Measurements from ENCODE around the gene GPSM1.

GPSM1 gene

DNA sequence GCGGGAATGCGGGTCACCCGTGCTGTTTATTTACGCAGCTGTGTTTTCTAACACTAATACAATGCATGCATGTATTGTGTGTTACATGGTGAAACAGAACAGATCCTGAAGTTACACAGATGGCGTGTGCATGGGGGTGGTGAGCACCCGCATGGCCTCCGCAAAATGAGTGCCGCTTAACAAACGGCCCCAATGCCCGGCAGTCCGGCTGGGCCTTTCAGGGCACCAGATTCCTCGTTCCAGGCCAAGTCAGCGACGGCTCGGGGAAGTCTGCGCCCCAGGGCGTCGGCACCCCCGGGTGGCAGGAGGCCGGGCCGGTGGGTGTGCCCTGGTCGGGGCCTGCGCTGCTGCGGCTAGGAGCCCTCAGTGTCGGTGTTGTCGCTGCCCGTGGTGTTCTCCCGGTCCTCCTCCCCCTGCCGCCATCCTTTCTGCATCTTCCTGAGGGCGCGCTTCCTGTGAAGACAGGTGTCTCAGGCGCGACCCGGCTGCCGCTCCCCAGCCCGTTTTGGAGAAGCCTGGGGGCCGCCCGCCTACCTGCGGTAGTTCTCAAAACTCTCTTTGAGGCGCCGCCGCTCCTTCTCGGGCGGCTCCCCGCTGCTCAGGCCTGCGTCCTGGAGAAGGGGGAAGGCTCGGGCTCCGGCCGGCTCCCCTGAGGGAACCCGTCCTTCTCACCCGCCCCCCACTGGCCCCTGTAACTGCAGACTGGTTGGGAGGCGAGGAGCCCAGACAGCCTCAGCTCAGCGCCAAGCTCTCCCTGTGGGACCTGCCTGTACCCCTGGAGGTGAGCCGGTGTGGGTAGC lies 36.8 kb downstream of the GPSM1 start:
- no peak for DNase-seq

- DNase-seq, result no peak
Observed at GRCh38 chr9:136364942-136365774, 37.8 kb downstream of the GPSM1 start.

- no peak for DNase-seq
Observed at GRCh38 chr9:136365775-136366222, 38.5 kb downstream of the GPSM1 start.

- DNase-seq, result no peak
Observed at GRCh38 chr9:136366826-136367225, 39.5 kb downstream of the GPSM1 start.

- no peak for DNase-seq
Observed at GRCh38 chr9:136367296-136368145, 40.2 kb downstream of the GPSM1 start.

DNA sequence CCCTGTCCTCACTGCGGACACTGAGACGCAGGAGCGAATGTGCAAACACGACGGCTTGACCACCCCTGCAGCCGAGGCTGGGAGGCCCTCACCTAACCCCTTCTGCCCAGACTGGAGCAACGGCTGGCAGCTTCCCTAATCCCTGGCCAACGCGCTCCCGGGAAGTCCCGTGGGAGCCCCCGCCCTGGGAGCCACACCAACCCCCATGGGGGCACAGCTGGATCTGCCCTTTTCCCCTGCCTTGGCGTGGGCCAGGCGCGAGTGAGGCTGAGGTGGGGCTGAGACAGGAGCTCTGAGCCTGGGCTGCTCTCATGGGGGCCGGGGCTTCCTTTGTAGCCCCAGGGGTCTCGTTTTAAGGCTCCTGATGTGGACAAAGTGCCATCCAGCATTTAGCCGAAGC lies 40.9 kb downstream of the GPSM1 start:
- DNase-seq, result no peak

GRCh38 chr9:136370037-136370436 lies 42.7 kb downstream of the GPSM1 start:
- no peak for DNase-seq

GRCh38 chr9:136370687-136371532 lies 43.6 kb downstream of the GPSM1 start:
- no peak for DNase-seq

- no peak for DNase-seq
Observed at GRCh38 chr9:136371533-136371880, 44.2 kb downstream of the GPSM1 start.

DNA sequence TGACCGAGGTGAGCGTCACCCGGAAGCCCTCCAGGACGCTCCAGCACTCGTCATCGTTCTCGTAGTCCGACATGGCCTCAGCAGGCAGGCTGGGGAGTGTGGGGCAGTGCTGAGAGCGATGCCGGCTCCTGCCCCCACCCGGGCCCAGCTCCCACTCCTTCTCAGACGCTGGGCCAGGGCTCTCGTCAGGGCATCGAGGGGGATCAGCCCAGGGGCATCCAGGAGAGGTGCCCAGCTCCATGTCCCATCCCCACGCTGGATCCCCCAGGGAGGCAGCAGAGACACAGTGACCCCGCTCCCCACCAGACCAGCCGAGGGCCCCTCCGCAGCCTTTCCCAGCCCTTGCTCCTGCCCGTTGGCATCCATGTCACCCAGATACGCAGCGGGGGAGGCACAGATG lies 44.7 kb downstream of the GPSM1 start:
- no peak for DNase-seq

GRCh38 chr9:136372561-136373299 lies 45.4 kb downstream of the GPSM1 start:
- DNase-seq, result no peak

DNA sequence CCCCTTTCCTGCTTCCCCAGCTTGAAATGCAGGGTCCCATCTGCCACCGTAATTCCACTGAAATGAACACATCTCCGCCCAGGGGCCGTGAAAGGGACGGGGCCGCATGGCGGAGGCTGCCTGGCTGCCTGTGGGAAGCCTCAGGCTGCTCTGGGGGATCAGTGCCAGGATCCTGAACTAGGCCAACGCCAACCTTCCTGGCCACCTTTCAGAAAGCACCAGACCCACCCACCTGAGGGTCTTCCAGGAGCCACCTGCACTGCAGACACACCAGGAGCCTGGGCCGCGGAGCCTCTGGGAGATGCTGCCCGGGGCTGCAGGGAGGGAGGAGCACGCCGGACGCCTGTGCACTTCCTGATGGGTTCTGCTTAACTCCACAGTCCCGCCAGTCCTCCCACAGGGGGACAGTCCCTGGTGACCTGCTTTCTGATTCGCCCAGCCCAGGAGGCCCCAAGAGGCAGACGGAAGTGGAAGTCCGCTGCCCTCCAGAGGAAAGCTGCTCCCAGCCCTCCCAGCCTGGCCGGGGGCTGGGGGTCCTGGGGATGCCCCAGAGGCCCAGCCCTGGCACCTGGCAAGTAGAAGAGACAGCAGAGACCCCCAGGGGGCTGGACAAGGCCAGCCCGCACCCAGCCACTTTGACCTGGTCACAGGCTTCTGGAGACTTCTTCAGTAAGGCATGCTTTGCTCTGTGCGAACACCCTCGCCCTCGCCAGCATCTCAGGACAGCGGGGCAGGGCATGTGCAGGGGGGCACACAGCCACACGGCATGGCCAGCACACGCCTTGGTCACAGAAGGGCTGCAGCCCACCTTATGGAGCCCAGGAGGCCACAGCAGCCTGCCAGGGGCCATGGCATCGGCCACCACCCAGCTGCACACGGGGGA lies 46.2 kb downstream of the GPSM1 start, which contains the start of gene CARD9:
Gene CARD9, minus strand, starts transcription at position 370 of the 883 bp plus-strand sequence. CDS start 1,591 bp downstream, outside the sequence.
- DNase-seq, result no peak

GRCh38 chr9:136374183-136374575 lies 46.8 kb downstream of the GPSM1 start:
- no peak for DNase-seq

DNA sequence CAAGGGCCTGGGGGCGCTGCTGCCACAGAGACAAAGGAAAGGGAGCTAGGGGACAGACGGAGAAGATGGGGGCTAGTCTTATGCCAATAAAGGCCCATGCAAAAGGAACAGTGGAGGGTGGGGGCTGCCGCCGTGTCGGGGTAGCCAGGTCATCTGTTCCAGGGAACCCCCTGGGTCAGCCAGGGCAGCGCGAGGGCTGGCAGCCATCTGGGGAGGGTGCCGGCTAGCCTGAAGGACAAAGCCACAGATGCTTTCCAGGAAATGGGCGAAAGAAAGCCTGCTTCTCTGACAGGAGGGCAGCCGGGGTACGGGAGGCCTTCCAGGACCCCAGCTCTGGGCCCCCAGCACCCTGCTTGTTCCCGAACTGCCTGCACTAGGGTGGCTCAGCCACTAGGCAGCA lies 47.8 kb downstream of the GPSM1 start:
- no peak for DNase-seq

DNA sequence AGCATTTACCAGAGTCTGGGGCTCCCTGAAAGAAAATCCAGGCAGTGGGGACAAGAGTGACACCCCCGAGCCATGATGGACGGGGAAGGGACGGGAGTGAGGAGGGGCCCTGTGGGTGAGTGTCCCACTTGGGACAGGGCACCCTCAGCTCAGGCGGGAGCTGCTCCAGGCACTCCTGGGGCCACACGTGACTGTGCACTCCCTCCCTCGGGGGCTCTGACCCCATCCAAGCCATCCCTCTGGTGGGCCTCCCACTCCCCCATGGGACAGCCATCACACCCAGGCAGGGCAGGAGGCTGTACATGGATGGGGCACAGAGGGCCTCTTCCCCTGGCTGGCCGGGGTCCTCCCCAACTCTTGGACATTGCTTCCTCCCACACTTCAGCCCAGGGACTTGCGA lies 49.1 kb downstream of the GPSM1 start:
- no peak for DNase-seq

DNA sequence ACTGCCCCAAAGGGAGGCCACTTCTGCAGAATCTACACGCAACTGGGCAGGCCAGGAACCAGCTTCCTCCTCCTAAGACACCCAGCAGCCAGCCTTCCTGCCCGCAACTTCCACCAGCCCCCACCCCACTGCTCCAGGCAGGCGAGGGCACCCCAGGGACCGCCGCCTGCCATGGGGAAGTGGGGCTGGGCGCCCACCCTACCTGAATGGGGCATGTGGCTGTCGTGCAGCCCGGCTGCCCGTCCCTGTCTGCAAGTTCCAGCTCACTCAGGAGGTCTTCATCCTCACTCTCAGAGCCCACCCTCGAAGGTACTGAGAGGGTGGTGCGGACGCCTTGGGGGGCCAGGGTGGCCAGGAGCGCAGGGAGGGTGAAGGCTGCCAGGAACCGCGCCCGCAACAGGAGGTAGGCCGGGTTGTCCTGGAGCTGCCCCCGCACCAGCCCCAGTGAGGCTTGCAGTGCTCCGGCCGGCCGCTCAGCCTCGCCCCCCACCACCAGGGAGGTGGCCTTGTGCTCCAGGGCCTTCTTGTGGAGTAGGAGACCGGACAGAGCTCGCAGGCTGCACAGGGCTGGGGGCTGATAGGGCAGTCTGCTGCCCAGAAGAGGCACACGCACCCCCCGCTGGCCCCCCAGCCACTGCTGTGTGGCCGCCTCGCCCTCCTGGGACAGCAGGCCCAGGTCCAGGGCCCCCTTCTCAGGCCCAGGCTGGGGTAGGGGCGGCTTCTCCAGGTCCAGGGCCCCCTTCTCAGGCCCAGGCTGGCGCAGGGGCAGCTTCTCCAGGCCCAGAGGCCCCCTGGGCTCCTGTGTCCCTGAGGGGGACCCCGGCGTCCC lies 50.2 kb downstream of the GPSM1 start:
- no peak for DNase-seq

- no peak for DNase-seq
Observed at GRCh38 chr9:136378170-136379002, 51.0 kb downstream of the GPSM1 start.

DNA sequence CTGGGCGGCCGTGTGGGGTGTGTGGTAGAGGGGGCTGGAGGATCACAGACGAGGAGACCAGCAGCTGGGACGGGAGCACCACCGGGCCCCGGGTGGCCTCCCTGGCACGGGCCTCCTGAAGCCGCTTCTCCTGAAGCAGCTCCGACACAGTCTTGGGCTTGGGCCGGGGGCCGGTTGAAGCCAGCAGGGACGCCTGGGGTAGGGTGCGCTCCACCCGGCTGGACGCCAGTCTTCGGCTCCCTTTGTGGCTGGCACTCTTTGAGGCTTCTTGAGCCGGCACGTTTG lies 51.6 kb downstream of the GPSM1 start:
- no peak for DNase-seq

GRCh38 chr9:136379401-136379800 lies 52.1 kb downstream of the GPSM1 start:
- no peak for DNase-seq
